SKM-1 (cell line): ENCODE data around the gene LAMP5.

Experiments
- DNase-seq: peaks from one replicate; lab custom pipeline; 2025; ENCODE audit not compliant: unreplicated experiment; lab: John Stamatoyannopoulos, UW

The LAMP5 gene

DNA sequence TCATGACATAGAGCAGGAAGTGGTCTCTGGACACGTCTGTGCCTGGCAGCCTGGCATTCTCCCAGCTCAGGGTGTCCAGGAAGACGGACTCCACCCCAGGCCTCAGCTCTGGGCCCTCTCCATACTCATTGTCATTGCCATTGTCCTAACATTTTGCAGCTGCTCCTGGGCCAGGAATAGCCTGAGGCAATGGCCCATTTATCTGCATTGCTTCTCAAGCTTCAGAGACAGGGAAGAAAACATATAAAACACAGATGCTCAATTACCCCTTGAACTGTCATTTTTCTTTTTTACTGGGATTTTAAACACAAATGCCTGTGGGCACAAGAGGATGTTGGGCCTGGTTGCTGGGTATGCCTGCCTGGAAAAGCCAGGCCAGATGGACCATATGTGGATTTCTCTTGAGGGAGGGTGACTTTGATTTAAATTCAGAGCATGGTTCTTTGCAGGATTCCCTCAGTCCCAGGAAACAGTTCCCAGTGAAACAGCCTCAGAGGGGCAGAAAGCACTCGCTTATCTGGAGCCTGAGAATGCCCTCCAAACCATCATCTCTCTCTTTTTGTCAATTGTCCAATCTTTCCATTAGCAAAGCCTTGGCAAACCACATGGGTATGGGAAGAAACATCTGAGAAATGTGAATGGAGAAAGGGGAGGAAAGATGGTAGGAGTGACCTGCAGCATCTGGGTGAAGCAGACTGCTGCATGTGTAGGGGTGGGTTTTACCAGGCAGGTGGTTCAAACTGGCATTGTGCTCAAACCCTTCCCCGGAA, 17.9 kb downstream of the LAMP5 start:
- DNase-seq, result no peak

DNA sequence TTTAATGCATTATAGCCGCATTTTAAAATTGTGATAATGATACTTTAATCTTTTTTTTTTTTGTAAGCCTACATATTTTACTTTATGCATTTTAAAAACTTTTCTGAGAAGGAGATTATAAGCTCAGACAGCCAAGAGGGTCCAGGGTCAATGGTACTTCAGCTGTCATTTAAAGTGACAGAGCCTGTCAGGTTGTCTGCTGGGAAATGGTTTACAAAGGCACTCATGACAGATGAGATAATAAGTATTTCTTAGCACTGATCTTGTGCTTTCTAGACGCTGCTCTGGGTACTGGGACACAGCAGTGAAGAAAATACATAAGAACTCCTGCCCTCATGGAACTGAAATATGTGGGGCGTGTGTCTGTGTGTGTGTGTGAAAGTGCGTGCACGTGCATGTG, 19.6 kb downstream of the LAMP5 start:
- DNase-seq, result no peak

DNA sequence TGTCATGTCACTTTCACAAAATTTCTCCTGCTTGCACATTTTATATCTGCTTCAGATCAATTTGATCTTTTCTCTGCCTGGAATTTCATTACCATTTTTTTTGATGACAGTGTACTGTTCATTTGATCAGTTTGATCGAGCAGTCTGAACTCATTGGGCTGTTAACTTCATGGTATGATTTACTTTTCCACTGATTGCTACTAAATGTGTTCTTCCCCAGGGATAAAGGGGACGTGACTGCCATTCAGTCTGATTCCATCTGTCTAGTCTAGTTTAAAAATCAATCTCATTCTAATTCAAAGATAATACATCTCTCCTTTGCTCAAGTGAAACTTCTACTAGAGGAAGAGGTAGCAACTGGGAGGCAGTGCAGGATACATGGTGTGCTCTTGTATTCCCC, 21.1 kb downstream of the LAMP5 start:
- no peak for DNase-seq

DNA sequence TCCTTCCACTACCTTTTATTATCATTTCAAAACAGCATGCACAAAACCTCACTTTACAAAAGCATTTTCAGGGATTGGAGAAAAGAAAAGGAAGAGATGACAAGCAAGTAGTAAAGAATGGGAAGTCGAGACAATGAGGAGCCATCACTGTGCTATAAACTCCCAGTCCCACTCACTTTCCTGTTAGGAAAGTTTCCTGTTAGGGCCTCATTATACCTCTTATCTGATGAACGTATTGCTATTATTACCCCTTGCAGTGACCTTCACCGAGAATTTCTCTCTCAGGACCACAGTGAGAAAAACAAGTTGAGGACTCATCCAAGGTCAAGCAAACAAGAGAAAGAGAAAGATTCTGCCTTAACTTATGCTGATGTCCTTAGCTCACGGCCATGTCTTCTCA, 28.8 kb downstream of the LAMP5 start:
- no peak for DNase-seq

DNA sequence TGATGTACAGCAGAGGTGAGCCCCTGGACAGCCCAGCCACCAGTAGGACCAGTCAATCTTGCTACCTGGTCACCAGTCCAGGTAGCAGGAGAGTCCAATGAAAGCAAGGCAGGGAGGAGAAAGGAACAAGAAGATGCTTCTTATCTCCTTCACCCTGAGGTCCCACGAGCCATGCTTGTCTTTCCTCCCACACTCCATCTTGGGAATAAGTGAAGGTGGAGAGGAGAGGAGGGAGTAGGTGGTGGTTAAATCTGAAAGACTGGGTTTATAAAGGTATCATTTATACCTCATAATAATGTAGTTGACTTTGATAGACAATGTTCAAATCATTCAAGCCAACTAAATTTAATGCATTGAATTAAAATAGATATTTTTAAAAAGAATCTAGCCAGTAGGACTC, 35.9 kb downstream of the LAMP5 start:
- DNase-seq, result no peak

DNA sequence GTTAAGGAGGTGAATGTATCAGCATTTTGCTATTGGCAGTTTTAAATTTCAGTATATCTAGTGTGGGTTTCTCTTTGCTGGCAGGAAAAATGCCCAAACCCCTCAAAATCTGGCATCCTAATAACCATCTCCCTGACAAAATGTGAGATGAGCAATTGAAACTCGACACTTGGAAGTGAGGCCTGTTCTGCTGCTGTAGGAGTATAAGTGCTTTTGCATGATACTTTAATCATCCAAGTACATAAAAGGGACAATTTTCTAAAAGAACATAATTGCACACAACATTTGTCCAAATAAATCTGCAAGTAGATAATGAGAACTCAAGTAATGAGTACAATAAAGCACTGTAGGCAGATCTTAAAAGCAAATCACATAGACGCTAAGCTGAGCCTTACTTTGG, 36.5 kb downstream of the LAMP5 start:
- no peak for DNase-seq

DNA sequence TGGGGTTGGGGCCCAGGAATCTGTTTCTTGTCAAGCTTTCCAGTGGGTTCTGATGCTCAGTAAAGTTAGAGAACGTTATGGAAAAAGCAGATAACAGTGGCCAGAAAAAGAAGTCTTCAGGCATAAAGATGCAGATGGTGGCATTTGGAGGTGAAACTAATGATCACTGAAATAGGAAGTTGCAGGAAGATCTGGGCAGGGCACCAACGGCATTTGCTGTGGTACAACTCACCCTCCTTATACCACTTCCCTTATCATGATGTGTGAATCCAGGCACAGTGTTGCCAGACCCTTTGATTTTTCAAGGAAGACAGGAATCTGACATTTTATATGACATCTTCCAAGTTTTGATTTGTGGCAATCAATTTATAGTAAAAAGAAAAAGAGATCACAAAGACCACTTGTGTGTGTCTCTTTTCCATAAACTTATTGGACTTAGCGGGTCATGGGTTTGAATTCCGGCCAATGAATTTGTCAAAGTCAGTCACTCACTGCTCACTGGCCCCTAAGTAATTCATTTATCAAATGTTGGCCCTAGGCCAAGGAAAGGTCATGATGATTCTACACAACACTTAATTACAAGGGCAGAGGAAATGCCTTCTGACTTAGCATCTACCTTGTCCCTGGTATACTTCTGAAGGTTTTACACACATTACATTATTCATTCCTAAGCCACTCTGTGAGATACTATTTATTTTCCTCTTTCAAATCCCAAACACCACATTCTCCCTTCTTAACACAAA, 37.6 kb downstream of the LAMP5 start:
- no peak for DNase-seq

DNA sequence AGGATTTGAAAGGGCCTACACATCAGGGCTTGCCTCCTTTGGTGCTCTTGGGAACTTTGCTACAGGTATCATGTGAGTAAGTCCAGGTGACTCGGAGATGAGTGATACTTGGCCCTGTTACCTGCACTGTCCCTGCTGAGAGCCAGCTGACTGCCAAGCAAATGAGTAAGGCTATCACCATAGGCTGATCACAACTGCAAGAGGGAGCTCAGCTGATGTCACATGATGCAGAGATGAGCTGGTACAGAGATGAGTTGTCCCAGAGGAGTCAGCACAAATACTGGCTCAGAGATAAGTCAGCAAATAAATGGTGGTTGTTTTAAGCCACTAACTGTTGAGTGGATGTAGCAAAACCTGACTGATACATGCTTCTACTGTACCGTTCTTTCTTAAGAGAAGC, 41.4 kb downstream of the LAMP5 start:
- no peak for DNase-seq

DNA sequence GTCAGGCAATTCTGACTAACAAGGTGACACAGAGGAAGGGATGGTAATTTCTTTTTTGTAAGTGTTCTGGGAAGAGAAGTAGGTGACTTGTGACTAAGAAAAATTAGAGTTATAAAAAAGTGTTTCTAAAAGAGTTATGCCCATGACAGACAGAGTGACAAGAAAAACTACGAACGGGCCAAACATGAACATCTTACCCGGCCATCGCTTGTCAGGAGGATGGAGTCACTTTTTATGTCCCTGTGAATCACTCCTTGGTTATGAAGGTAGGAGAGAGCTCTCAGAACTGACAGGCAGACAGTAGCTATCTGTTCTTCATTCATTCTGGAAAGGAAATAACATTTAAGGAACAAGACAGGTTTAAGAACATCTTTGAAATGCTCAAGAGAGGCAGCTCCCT, 43.0 kb downstream of the LAMP5 start:
- DNase-seq, result no peak

DNA sequence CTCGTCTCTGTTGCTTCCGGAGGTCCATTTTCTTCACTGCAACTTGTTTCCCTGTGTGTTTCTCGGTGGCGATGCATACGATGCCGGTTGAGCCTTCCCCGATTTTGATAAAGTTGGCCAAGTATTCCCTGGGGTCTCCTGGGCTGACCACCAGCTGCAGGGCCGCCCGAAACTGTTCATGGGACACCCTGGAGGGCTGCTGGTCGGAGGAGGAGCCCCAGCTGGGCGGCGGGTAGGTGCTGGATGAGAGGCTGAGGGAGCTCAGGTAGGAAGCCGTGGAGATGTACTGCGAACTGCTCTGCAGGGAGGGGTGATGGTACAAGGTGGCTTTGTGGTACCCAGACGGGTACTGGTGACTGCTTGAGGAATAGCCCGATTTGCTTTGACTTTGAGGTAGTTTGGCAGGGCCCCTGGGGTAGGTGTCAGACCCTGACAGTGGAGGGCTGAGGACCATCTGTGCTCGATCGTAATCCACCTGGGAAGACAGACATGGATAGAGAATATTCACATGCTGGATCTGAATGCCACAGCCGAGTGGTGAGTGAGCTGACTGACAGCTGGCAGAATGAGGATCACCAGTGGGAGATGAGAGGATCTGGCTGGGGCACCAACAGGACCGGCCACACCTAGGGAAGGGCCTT, 51.6 kb downstream of the LAMP5 start:
- DNase-seq, result no peak

DNA sequence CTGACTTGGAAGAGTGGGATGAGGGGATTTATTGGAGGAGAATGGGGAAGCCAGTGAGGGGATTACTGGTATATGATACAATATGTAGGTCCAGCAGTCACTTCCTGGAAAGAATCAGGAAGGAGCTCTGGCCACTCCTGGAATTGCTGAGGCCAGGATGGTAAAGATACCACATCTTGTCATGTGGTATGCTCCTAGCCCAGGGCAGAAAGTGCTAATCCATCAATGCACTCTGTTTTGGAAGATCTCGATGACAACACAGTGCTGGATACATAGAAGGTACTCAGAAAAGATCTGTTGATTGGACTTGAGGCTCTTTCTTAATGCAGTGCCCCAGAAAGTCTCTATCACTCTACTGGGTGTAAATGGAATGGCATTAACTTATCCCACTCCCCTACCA, 52.6 kb downstream of the LAMP5 start:
- no peak for DNase-seq

DNA sequence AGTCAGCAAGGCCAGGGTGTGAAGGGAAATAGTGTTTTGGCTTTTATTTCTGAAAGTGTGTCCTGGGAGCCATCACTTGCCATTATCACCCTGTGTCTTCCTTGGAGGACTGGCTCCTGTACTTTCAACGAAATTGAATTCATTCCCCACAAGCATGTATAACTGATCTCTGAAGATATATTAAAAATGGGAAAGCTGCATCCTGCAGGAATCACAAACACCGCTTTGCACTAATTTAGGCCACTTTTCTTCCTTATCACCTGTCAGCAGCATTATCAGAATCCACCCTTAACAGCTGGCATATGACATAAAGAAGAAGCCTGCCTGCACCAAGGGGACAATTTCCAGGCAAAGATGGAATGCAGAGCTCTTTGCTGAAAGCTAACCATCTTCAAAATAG, 56.2 kb downstream of the LAMP5 start:
- DNase-seq, result no peak

DNA sequence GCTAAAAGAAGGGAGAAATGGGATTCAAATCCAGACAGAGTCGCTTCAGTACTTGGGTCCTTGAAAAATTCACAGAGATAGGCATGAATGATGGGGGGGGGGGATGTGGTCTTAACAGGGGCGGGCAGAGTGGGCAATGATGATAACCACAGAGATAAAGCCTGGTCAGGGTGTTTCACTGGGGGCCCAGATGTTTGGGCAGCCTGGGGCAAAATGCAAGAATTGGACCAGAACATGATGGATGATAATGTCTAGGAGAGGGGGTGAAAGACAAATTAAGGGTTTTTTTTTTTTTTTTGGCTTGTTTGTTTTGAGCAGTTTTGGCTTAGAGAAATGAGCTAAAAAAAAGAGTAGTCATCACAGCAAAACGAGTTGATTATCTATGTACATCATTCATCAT, 57.4 kb downstream of the LAMP5 start:
- no peak for DNase-seq

DNA sequence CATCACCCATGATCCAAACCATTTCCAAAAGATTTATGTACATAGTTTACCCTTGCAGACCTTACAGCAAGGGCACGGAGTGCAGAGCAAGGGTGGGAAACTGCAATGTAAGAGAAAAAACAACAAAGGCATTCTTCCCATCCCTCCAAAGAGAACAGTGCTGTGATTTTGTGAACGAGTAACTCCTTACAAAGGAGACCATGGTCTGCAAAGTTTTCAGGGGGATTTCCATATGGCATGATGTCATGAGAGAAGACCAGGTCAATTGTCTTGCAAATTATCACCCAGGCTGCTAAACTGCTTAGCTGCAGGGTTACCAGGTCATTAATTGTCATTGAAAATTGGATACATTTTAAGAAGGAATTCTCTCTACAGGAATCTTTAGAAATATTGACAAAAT, 58.3 kb downstream of the LAMP5 start:
- DNase-seq, result no peak

DNA sequence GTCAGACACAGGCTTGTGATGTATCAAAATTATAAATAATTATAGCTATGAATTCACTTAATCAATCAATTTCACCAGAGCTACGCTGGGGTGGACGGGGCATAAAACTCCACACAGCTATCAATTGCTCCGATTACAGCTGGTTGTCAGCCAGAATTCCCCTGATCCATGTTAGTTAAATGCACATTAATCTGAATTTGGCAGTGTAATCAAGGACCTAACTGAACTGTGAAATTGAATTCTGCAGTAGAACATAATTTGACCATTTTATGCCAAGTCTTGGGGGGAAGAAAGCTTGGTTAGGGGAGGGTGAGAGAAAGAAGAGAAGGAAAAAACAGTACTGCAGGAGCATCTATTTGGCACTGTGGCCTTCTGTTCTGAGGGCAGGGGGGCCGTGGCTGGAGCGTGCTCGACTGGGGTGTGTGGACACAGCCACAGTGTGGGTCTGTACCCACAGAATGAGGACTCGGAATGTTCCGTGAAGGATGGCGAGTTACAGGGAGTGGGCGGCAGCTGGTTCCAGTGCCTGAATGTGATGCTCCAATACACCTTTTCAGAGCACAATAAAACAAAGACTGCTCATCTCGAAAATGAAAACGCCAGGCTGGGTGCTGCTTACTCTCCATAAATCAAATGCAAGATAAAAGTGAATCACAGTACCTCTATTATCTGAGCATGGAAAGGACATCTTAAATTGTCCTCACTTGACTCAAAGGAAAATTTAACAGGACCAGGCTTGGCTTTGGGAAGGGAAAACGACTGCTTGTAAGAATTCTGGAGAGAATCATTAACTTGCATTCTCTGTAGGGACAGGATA, 59.2 kb downstream of the LAMP5 start:
- no peak for DNase-seq

DNA sequence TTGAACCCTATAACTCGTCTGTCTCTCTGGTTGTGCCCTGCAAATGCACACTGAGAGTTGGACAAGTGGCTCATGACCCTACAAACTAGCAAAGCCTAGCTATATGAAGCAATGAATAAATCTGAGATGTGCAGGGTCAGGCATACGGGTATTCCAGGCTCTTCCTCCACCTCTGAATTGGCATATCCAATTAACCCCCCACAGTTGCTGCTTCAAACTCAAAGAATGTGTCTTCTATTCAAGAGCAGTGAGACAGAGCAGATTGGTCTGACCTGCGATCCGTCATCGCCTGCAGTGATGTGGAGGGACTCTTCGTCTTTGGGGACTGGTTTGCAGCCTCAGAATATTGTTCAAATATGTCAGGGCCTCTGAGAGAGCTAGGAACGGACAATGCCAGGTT, 59.8 kb downstream of the LAMP5 start:
- no peak for DNase-seq

DNA sequence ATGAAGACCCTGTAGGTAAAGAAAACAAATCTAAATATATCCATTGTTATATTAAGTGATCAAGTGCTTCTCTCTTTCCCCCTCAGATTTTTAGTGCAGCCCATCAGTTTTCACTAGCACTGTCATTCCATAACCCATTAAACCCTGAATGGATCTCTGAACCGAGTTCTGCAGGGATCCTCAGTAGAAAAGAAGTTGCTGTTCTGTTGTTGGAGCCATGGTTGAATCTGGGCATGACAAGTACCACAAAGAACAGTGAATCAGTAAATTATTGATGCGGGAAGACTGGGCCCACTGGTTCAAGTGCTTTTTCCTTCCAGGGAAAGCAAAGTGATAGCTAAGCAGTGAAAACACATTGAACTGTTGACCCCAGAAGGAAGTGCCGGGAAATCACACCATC, 60.4 kb downstream of the LAMP5 start:
- DNase-seq, result no peak

DNA sequence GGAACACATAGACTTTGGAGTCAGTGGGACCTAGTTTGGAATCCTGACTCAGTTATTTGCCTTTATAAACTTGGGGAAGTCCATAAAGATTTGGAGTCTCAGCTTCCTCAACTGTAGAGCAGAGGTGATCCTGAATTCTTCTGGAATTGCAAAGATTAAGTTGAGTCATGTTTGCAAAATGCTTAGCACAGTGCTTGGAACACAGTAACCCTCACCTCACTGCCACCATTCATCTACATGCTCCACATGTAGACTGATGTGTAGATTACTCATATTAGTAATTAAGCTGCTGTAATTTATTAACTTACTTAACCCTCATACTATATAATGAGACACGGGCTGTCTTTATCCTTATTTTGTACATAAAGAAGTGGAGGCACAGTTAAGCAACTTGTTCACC, 61.4 kb downstream of the LAMP5 start:
- no peak for DNase-seq

DNA sequence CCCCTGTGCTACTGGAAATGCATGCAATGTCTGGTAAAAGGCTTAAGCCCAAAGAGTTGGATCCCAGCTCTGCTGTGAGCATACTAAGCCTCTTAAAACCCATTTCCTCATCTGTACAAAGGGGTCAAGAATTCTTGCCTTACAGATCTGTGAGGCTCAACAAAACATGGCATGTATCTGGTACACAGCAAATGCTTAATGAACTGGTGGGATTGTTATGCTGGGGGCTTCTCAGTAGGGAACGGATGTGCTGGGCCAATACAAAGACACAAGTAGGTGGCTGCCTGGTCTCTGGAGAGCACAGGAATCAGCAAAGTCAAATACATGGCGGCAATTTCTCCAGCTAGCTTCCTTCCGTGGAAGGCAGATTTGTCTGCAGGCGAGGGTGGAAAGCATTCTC, 62.3 kb downstream of the LAMP5 start:
- no peak for DNase-seq

DNA sequence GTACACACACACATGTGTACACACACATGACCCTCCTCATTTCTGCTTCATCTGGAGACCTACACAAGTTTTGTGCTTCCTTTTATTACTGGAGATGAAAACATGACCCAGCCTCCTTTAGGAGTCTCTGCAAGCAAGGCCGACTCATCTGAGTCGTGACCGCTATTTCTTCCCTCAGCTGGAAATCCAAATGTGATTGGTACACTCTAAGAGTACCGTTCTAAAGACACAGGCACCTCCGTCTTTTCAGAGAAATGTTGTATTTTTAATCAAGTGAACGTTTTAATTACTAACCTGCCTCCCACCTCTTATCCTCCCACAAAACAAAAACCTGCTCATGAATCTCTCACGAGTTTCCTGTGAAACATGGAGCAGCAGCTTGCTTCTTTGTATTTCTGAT, 63.0 kb downstream of the LAMP5 start:
- no peak for DNase-seq

DNA sequence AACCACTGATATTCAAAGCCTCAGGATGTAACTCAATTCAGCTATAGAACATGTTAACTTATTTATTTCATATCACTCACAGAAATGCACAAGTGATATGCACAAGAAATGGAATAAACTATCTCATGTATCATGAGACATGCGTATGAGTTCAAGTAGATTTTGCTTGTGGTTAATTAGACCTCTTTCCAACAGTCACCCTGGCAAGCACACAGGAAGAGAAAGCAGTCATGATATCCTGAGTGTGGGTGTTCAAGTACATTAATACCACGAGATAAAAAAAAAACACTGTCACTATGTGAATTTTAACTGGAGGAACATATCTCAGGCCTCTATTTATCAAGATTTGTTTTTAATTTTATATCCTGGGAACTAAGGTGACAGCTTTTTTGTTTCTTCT, 64.2 kb downstream of the LAMP5 start:
- DNase-seq, result no peak
